ENCODE results near the gene GDF7.

DNA sequence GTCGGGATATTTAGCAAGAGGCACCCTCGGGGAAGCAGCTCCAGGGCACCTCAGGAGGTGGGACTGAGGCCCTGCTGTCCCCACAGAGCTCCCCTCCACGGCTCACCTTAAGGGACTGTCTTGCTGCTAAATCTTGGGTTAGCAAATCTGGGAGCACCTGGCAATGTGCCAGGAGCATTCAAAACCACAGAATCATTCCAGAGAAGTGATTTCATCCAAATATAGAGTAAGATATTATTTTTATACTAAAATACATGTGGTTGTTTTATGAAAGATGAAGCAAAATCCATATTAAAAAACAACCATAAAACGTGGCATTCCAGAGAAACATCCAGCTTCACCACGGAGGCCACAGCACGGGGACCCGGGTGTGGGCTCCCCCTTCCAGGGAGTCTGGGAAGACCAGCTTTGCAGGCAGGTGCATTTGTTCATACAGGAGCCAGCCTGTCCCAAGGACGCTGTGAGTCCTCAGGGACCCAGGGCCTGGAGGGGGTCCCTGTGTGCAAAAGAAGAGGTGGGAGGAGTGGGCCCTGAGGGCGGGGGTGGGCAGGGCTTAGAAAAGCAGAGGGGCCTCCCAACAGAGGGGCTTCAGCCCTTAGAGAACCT, 32.3 kb upstream of the GDF7 start:
- TF ChIP-seq, protein P1, sequence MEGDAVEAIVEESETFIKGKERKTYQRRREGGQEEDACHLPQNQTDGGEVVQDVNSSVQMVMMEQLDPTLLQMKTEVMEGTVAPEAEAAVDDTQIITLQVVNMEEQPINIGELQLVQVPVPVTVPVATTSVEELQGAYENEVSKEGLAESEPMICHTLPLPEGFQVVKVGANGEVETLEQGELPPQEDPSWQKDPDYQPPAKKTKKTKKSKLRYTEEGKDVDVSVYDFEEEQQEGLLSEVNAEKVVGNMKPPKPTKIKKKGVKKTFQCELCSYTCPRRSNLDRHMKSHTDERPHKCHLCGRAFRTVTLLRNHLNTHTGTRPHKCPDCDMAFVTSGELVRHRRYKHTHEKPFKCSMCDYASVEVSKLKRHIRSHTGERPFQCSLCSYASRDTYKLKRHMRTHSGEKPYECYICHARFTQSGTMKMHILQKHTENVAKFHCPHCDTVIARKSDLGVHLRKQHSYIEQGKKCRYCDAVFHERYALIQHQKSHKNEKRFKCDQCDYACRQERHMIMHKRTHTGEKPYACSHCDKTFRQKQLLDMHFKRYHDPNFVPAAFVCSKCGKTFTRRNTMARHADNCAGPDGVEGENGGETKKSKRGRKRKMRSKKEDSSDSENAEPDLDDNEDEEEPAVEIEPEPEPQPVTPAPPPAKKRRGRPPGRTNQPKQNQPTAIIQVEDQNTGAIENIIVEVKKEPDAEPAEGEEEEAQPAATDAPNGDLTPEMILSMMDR (IDR thresholded peaks at IDR 0.05): no peak
- TF ChIP-seq POLR2A (IDR thresholded peaks at IDR 0.05): no peak
